NCI-H187 treated with DMSO at 0.1 percent for 48 hours (cell line): Measurements from ENCODE around the gene MACROD2.

ENCODE experiments used
- DNase-seq: peaks from one replicate; lab custom pipeline; 2025; lab: John Stamatoyannopoulos, UW

Gene MACROD2

GRCh38 chr20:14337400-14338171, 342.3 kb downstream of the MACROD2 start, which contains the start of gene FLRT3:
Gene FLRT3 (minus strand): TSS chr20:14337612. CDS start chr20:14327506, 10,106 bp downstream.
- DNase-seq, result no peak

GRCh38 chr20:14341801-14342200, 346.5 kb downstream of the MACROD2 start:
- DNase-seq, result no peak

- no peak for DNase-seq
These were observed 347.6 kb downstream of the MACROD2 start for GRCh38 chr20:14342918-14343317.

- no peak for DNase-seq
These were observed 348.3 kb downstream of the MACROD2 start for GRCh38 chr20:14343491-14344065.

GRCh38 chr20:14344746-14345145, 349.4 kb downstream of the MACROD2 start:
- DNase-seq, result no peak

GRCh38 chr20:14355791-14356190, 360.5 kb downstream of the MACROD2 start:
- no peak for DNase-seq

- DNase-seq, result no peak
These were observed 365.1 kb downstream of the MACROD2 start for GRCh38 chr20:14360416-14360815.

- DNase-seq, result no peak
These were observed 366.4 kb downstream of the MACROD2 start for GRCh38 chr20:14361509-14362345.

GRCh38 chr20:14374196-14374595, 378.9 kb downstream of the MACROD2 start:
- no peak for DNase-seq

GRCh38 chr20:14375416-14375985, 380.2 kb downstream of the MACROD2 start:
- DNase-seq, result no peak

- no peak for DNase-seq
These were observed 383.0 kb downstream of the MACROD2 start for GRCh38 chr20:14378326-14378725.

GRCh38 chr20:14383335-14383734, 388.0 kb downstream of the MACROD2 start:
- no peak for DNase-seq

GRCh38 chr20:14384416-14385175, 389.3 kb downstream of the MACROD2 start:
- DNase-seq, result no peak

- DNase-seq, result no peak
These were observed 389.9 kb downstream of the MACROD2 start for GRCh38 chr20:14385176-14385740.

GRCh38 chr20:14386726-14387125, 391.4 kb downstream of the MACROD2 start:
- no peak for DNase-seq

GRCh38 chr20:14401479-14402138, 406.3 kb downstream of the MACROD2 start:
- no peak for DNase-seq

GRCh38 chr20:14404515-14404914, 409.2 kb downstream of the MACROD2 start:
- no peak for DNase-seq

- no peak for DNase-seq
These were observed 411.2 kb downstream of the MACROD2 start for GRCh38 chr20:14406495-14406894.

- DNase-seq, result no peak
These were observed 412.0 kb downstream of the MACROD2 start for GRCh38 chr20:14407336-14407735.

GRCh38 chr20:14410869-14411555, 415.7 kb downstream of the MACROD2 start:
- DNase-seq, result no peak
